Measurements from ENCODE around the gene C12orf76.
"Not testable (repeated sequence)": the region's sequence is repeated elsewhere in the genome, so short reads cannot be mapped to it uniquely, and the experiment has no call there.

GRCh38 chr12:110055375-110056352, 7.3 kb upstream of the C12orf76 start:
- TF ChIP-seq ZNF784 (CRISPR knock-in tag; IDR thresholded peaks at IDR 0.05; ENCODE audit: borderline replicate concordance); ZBTB49 (CRISPR knock-in tag; IDR thresholded peaks at IDR 0.05; ENCODE audit: borderline replicate concordance); GPN1 (CRISPR knock-in tag; IDR thresholded peaks at IDR 0.05; ENCODE audit: borderline replicate concordance); ARID3A (IDR thresholded peaks at IDR 0.05; ENCODE audit: low read depth, low read length); ZNF766 (CRISPR knock-in tag; IDR thresholded peaks at IDR 0.05; ENCODE audit: borderline replicate concordance); ZNF749 (CRISPR knock-in tag; IDR thresholded peaks at IDR 0.05; ENCODE audit: borderline replicate concordance); ZBTB33 (CRISPR knock-in tag; IDR thresholded peaks at IDR 0.05); NPAS2 (CRISPR knock-in tag; IDR thresholded peaks at IDR 0.05; ENCODE audit: borderline replicate concordance); ZNF773 (CRISPR knock-in tag; IDR thresholded peaks at IDR 0.05; ENCODE audit: borderline replicate concordance); HOXA9 (CRISPR knock-in tag; IDR thresholded peaks at IDR 0.05; ENCODE audit: borderline replicate concordance); FIP1L1 (IDR thresholded peaks at IDR 0.05; ENCODE audit: borderline replicate concordance, insufficient read depth, low read depth, low read length); CTCF (CRISPR knock-in tag; IDR thresholded peaks at IDR 0.05); RARA (CRISPR knock-in tag; IDR thresholded peaks at IDR 0.05); STAT5B (CRISPR knock-in tag; IDR thresholded peaks at IDR 0.05): not testable (repeated sequence)

Measured in HepG2 (cell line).